GM21717 (cell line): Measurements from ENCODE around the gene MSI2.
"Not testable (repeated sequence)": the region's sequence is repeated elsewhere in the genome, so short reads cannot be mapped to it uniquely, and the experiment has no call there.

Experiments
- ATAC-seq: cut with Tn5 transposase; IDR thresholded peaks from one replicate; pipeline ENCODE4 v1.9.1; 2021; ENCODE audit warnings: mild to moderate bottlenecking, moderate library complexity; ENCODE audit not compliant: unreplicated experiment

The MSI2 gene

GRCh38 chr17:57255776-57256681, at the start of gene MSI2:
Gene MSI2 (plus strand): TSS chr17:57256523. CDS start chr17:57256743, 220 bp downstream.
- peak; percentile 55 for ATAC-seq

GRCh38 chr17:57206928-57207327, 49.4 kb upstream of the MSI2 start:
- no peak for ATAC-seq

GRCh38 chr17:57207396-57207795, 48.9 kb upstream of the MSI2 start:
- no peak for ATAC-seq

- ATAC-seq, result no peak
Observed at GRCh38 chr17:57210224-57210553, 46.1 kb upstream of the MSI2 start.

- no peak for ATAC-seq
Observed at GRCh38 chr17:57210972-57211411, 45.3 kb upstream of the MSI2 start.

- ATAC-seq, result no peak
Observed at GRCh38 chr17:57211543-57211942, 44.8 kb upstream of the MSI2 start.

GRCh38 chr17:57213180-57213825, 43.0 kb upstream of the MSI2 start:
- ATAC-seq, result no peak

GRCh38 chr17:57215317-57215716, 41.0 kb upstream of the MSI2 start:
- no peak for ATAC-seq

GRCh38 chr17:57221366-57222350, 34.7 kb upstream of the MSI2 start:
- no peak for ATAC-seq

GRCh38 chr17:57222422-57222821, 33.9 kb upstream of the MSI2 start:
- ATAC-seq, result not testable (repeated sequence)

GRCh38 chr17:57225127-57225526, 31.2 kb upstream of the MSI2 start:
- no peak for ATAC-seq

- no peak for ATAC-seq
Observed at GRCh38 chr17:57226793-57227192, 29.5 kb upstream of the MSI2 start.

- no peak for ATAC-seq
Observed at GRCh38 chr17:57228911-57229310, 27.4 kb upstream of the MSI2 start.

- ATAC-seq, result no peak
Observed at GRCh38 chr17:57234061-57234738, 22.1 kb upstream of the MSI2 start.

GRCh38 chr17:57234739-57235092, 21.6 kb upstream of the MSI2 start:
- ATAC-seq, result no peak

GRCh38 chr17:57235124-57235523, 21.2 kb upstream of the MSI2 start:
- no peak for ATAC-seq

- no peak for ATAC-seq
Observed at GRCh38 chr17:57236686-57237299, 19.5 kb upstream of the MSI2 start.

GRCh38 chr17:57240648-57241047, 15.7 kb upstream of the MSI2 start:
- ATAC-seq, result no peak

GRCh38 chr17:57242148-57242547, 14.2 kb upstream of the MSI2 start:
- no peak for ATAC-seq

GRCh38 chr17:57243171-57243622, 13.1 kb upstream of the MSI2 start:
- no peak for ATAC-seq
